ENCODE measurements around the gene KRT31. TPM values are rescaled to one million over a fixed set of nuclear protein-coding genes. Genes with fewer than 3 reads are reported as not detected.
A peak's percentile ranks its signal among the peaks of the same experiment; 100 is the strongest.

The KRT31 gene
- polyA plus RNA-seq, 3 donors = not detected

DNA sequence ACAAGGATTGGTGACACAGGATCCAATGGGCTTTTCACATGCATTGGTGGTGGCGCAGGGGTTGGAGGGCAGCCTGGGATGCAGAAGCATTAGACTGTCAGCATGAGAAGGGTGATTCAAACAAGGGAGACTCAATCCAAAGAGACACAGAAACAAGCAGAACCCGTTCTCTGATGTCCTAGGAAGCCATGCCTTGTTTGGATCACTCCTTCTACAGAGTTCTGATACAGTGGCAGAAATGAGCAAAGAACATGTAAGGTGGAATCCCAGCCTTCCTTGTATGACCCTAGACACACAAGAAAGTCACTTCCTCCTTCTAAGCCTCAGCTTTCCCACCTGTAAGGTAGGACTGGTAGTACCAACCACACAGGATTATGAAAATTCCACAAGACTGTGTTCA, 33.5 kb downstream of the KRT31 start:
- Mint-ChIP-seq H3K9me3 (peaks cover 0 to 10% (median 3%) of the 10 kb centered on the region in 7 donors), H3K27me3 (ENCODE audit: low read depth in 3 of 3) (peaks cover 5 to 16% (median 5%) of the 10 kb centered on the region in 3 donors), H3K4me1 (no peaks in the 10 kb centered on the region), H3K4me3 (no peak overlapping the region), H3K27ac (peak overlapping the region in 1 of 7 donors; percentile 70), H3K36me3 (no peaks in the 10 kb centered on the region)
- no peak for DNase-seq
- Histone ChIP-seq H3K79me2 (ENCODE audit: insufficient read depth, low read length) (no peaks in the 10 kb centered on the region), H3K4me3 (replicated peaks in 1 of 3; ENCODE audit: low read depth in 2 of 3, low read length in 3 of 3) (no peak overlapping the region), H3K4me2 (replicated peaks; ENCODE audit: extremely low read depth, low read length, poor library complexity, severe bottlenecking) (no peak overlapping the region), H3K36me3 (replicated peaks in 1 of 2; ENCODE audit: control insufficient read depth in 1 of 2, insufficient read depth in 2 of 2, low read length in 2 of 2) (no peaks in the 10 kb centered on the region), H3K9me3 (replicated peaks in 1 of 2; ENCODE audit: control insufficient read depth in 1 of 2, insufficient read depth in 1 of 2, low read length in 2 of 2) (no peaks in the 10 kb centered on the region), H3K27me3 (ENCODE audit: control insufficient read depth in 2 of 2, insufficient read depth in 2 of 2, low read length in 2 of 2) (no peaks in the 10 kb centered on the region), H2AFZ (ENCODE audit: insufficient read depth, low read depth, low read length, poor library complexity, severe bottlenecking) (no peak overlapping the region), H3K27ac (ENCODE audit: low read depth in 1 of 2, low read length in 2 of 2) (no peak overlapping the region), H4K20me1 (ENCODE audit: insufficient read depth, low read length) (no peaks in the 10 kb centered on the region), H3K9ac (ENCODE audit: insufficient read depth, low read length, poor library complexity, severe bottlenecking) (no peak overlapping the region), H3K4me1 (ENCODE audit: control insufficient read depth in 1 of 2, insufficient read depth in 2 of 2, low read length in 2 of 2) (no peaks in the 10 kb centered on the region)
- 100% methylated on average over 1 of the region's 2 CpGs for WGBS (ENCODE audit: insufficient coverage)
- intact Hi-C loops (cut with micrococcal nuclease) = no loop called here
- TF ChIP-seq, protein P1, sequence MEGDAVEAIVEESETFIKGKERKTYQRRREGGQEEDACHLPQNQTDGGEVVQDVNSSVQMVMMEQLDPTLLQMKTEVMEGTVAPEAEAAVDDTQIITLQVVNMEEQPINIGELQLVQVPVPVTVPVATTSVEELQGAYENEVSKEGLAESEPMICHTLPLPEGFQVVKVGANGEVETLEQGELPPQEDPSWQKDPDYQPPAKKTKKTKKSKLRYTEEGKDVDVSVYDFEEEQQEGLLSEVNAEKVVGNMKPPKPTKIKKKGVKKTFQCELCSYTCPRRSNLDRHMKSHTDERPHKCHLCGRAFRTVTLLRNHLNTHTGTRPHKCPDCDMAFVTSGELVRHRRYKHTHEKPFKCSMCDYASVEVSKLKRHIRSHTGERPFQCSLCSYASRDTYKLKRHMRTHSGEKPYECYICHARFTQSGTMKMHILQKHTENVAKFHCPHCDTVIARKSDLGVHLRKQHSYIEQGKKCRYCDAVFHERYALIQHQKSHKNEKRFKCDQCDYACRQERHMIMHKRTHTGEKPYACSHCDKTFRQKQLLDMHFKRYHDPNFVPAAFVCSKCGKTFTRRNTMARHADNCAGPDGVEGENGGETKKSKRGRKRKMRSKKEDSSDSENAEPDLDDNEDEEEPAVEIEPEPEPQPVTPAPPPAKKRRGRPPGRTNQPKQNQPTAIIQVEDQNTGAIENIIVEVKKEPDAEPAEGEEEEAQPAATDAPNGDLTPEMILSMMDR (IDR thresholded peaks at IDR 0.05) = no peak

DNA sequence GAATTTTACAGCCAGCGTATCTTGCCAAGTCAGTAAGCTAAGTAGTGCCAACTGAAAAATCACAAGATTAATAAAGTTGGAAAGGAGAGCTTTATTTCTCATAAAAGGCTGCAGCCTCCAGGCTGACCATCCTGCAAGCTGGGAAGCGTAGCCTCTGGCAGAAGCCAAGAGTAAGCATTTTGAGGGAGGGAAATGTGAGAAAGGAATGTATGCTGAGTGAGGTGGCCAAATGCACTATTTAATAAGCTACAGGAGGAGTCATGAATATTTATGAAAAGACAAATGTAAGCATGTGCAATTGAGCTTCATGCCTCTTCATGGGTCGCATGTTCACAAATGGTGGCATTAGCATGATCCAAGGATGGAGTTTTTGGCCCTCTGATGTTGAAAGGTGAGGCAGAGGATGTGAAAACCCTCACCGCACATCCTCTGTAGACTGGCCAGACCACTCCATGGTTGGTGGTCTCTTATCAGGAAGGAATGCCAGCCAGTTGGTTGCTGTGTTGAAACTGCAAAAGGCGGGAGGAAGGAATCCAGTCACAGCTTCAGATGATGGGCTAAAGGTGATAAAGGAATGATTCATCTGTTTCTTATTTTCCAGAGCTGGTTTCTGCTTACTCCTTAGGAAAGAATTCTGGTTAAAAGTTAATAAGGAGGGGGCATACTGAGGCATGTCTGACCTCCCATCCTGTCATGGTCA, 37.0 kb downstream of the KRT31 start:
- no peak overlapping the region for H2AFZ ChIP-seq (ENCODE audit: insufficient read depth, low read depth, low read length, poor library complexity, severe bottlenecking)
- TF ChIP-seq, protein P1 (IDR thresholded peaks at IDR 0.05) = no peak
- no peaks in the 10 kb centered on the region for H3K79me2 ChIP-seq (ENCODE audit: insufficient read depth, low read length)
- Mint-ChIP-seq H3K36me3 (no peaks in the 10 kb centered on the region), H3K9me3 (peaks cover 0 to 10% (median 7%) of the 10 kb centered on the region in 7 donors), H3K27me3 (ENCODE audit: low read depth in 3 of 3) (peaks cover 1 to 9% (median 5%) of the 10 kb centered on the region in 3 donors), H3K27ac (peak overlapping the region in 1 of 7 donors; percentile 53), H3K4me3 (no peak overlapping the region), H3K4me1 (no peaks in the 10 kb centered on the region)
- H3K27me3 ChIP-seq (ENCODE audit: control insufficient read depth in 2 of 2, insufficient read depth in 2 of 2, low read length in 2 of 2) = peaks cover 0 to 5% of the 10 kb centered on the region in 2 donors
- DNase-seq = no peak
- H3K36me3 ChIP-seq (replicated peaks in 1 of 2; ENCODE audit: control insufficient read depth in 1 of 2, insufficient read depth in 2 of 2, low read length in 2 of 2) = no peaks in the 10 kb centered on the region
- 83% methylated on average over 4 of the region's 5 CpGs for WGBS (ENCODE audit: insufficient coverage)
- no peaks in the 10 kb centered on the region for H4K20me1 ChIP-seq (ENCODE audit: insufficient read depth, low read length)
- no peak overlapping the region for H3K27ac ChIP-seq (ENCODE audit: low read depth in 1 of 2, low read length in 2 of 2)
- intact Hi-C loops (cut with micrococcal nuclease) = no loop called here
- no peak overlapping the region for H3K4me3 ChIP-seq (replicated peaks in 1 of 3; ENCODE audit: low read depth in 2 of 3, low read length in 3 of 3)
- H3K4me2 ChIP-seq (replicated peaks; ENCODE audit: extremely low read depth, low read length, poor library complexity, severe bottlenecking) = no peak overlapping the region
- H3K9ac ChIP-seq (ENCODE audit: insufficient read depth, low read length, poor library complexity, severe bottlenecking) = no peak overlapping the region
- H3K4me1 ChIP-seq (ENCODE audit: control insufficient read depth in 1 of 2, insufficient read depth in 2 of 2, low read length in 2 of 2) = no peaks in the 10 kb centered on the region
- no peaks in the 10 kb centered on the region for H3K9me3 ChIP-seq (replicated peaks in 1 of 2; ENCODE audit: control insufficient read depth in 1 of 2, insufficient read depth in 1 of 2, low read length in 2 of 2)
